Measurements from ENCODE around the gene RPF1. TPM values are rescaled to one million over a fixed set of nuclear protein-coding genes. Genes with fewer than 3 reads are reported as not detected.

The RPF1 gene
- total and polyA plus RNA-seq, 7 donors: 29.2 to 75.5 (median 38.5) TPM

GRCh38 chr1:84450910-84451309 lies 28.2 kb upstream of the RPF1 start:
- no peaks in the 10 kb centered on the region for H3K9me3 ChIP-seq
- H3K36me3 ChIP-seq (ENCODE audit: insufficient read depth in 1 of 2, low read depth in 1 of 2): no peaks in the 10 kb centered on the region
- intact Hi-C loops (cut with DNase I): no loop called here
- H3K4me3 ChIP-seq: no peak overlapping the region
- WGBS, 3 donors: 66 to 74% (median 68%) methylated on average over 2 of the region's 2 CpGs
- H3K27ac ChIP-seq: no peak overlapping the region
- ATAC-seq: no peak
- DNase-seq: no peak
- no peaks in the 10 kb centered on the region for H3K27me3 ChIP-seq (ENCODE audit: insufficient read depth in 3 of 3, low read length in 2 of 3)
- no peak for TF ChIP-seq CTCF (IDR thresholded peaks at IDR 0.05)
- H3K4me1 ChIP-seq: no peaks in the 10 kb centered on the region

GRCh38 chr1:84452436-84452835 lies 26.6 kb upstream of the RPF1 start:
- no peak for DNase-seq
- Histone ChIP-seq H3K27me3 (ENCODE audit: insufficient read depth in 3 of 3, low read length in 2 of 3) (peaks cover 0 to 6% (median 0%) of the 10 kb centered on the region in 3 donors), H3K4me3 (no peak overlapping the region), H3K4me1 (no peaks in the 10 kb centered on the region), H3K9me3 (no peaks in the 10 kb centered on the region), H3K27ac (no peak overlapping the region), H3K36me3 (ENCODE audit: insufficient read depth in 1 of 2, low read depth in 1 of 2) (no peaks in the 10 kb centered on the region)
- intact Hi-C loops (cut with DNase I): no loop called here
- TF ChIP-seq CTCF (IDR thresholded peaks at IDR 0.05): no peak
- WGBS, 3 donors: 55 to 60% (median 60%) methylated on average over 3 of the region's 3 CpGs
- no peak for ATAC-seq

GRCh38 chr1:84462118-84462517 lies 16.9 kb upstream of the RPF1 start:
- H3K4me3 ChIP-seq: no peak overlapping the region
- DNase-seq (no peak), ATAC-seq (no peak)
- intact Hi-C loops (cut with DNase I): no loop called here
- peaks cover 0 to 9% (median 3%) of the 10 kb centered on the region in 3 donors for H3K27me3 ChIP-seq (ENCODE audit: insufficient read depth in 3 of 3, low read length in 2 of 3)
- no peak overlapping the region for H3K27ac ChIP-seq
- WGBS, 3 donors: 52 to 71% (median 70%) methylated on average over 1 of the region's 1 CpG
- H3K9me3 ChIP-seq: no peaks in the 10 kb centered on the region
- TF ChIP-seq CTCF (IDR thresholded peaks at IDR 0.05): no peak
- H3K4me1 ChIP-seq: no peaks in the 10 kb centered on the region
- H3K36me3 ChIP-seq (ENCODE audit: insufficient read depth in 1 of 2, low read depth in 1 of 2): no peaks in the 10 kb centered on the region

GRCh38 chr1:84467298-84467697 lies 11.8 kb upstream of the RPF1 start:
- no peak for ATAC-seq
- Histone ChIP-seq H3K9me3 (no peaks in the 10 kb centered on the region), H3K27me3 (ENCODE audit: insufficient read depth in 3 of 3, low read length in 2 of 3) (peaks cover 0 to 30% (median 17%) of the 10 kb centered on the region in 3 donors), H3K27ac (no peak overlapping the region), H3K4me1 (no peaks in the 10 kb centered on the region), H3K36me3 (ENCODE audit: insufficient read depth in 1 of 2, low read depth in 1 of 2) (no peaks in the 10 kb centered on the region), H3K4me3 (no peak overlapping the region)
- no peak for DNase-seq
- intact Hi-C loops (cut with DNase I): no loop called here
- no peak for TF ChIP-seq CTCF (IDR thresholded peaks at IDR 0.05)

GRCh38 chr1:84476225-84476624 lies 2.8 kb upstream of the RPF1 start:
- intact Hi-C loops (cut with DNase I): no loop called here
- WGBS, 3 donors: 36 to 65% (median 55%) methylated on average over 1 of the region's 1 CpG
- H3K27ac ChIP-seq: no peak overlapping the region
- peaks cover 15% of the 10 kb centered on the region for H3K4me1 ChIP-seq
- no peak for ATAC-seq
- peaks cover 0 to 53% (median 2%) of the 10 kb centered on the region in 3 donors for H3K27me3 ChIP-seq (ENCODE audit: insufficient read depth in 3 of 3, low read length in 2 of 3)
- peaks cover 0 to 4% of the 10 kb centered on the region in 2 donors for H3K36me3 ChIP-seq (ENCODE audit: insufficient read depth in 1 of 2, low read depth in 1 of 2)
- no peak for TF ChIP-seq CTCF (IDR thresholded peaks at IDR 0.05)
- no peak overlapping the region for H3K4me3 ChIP-seq
- H3K9me3 ChIP-seq: no peaks in the 10 kb centered on the region
- no peak for DNase-seq

Measured in psoas muscle (tissue), 8 donors.